OCI-LY7 (cell line): ENCODE results near the gene SLC25A10.

Experiments used
- CTCF ChIP-seq: fragments of 200-600 bp; sonication (generic); conservative IDR thresholded peaks from 2 replicates; pipeline ENCODE4 v1.5.1; 2014; ENCODE audit warnings: mild to moderate bottlenecking, antibody characterized with exemption, low read length, moderate library complexity, mixed read lengths
- EZH2phosphoT487 ChIP-seq: fragments of 200-600 bp; sonication (generic); IDR thresholded peaks from 2 replicates; pipeline ENCODE4 v1.6.1; 2018; ENCODE audit warnings: low read depth, borderline replicate concordance, mild to moderate bottlenecking, mixed run types, antibody characterized with exemption, low read length, moderate library complexity, mixed read lengths

DNA sequence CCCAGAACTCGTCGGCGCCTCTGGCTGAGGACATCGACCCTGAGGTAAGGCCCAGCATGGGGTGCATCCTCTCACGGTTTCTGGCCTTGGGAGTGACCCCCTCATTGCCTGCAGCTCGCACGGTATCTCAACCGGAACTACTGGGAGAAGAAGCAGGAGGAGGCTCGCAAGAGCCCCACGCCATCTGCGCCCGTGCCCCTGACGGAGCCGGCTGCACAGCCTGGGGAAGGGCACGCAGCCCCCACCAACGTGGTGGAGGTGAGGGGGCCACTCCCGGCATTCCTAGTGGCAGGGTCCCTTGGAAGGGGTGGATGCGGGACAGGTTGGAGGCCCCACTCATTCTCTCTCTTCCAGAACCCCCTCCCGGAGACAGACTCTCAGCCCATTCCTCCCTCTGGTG lies 17.3 kb upstream of the SLC25A10 start:
- TF ChIP-seq CTCF (no peak), EZH2phosphoT487 (no peak)
